Activated naive CD8-positive, alpha-beta T cell (primary cell): ENCODE data around the gene PLD2.

Experiments
- H3K27ac Mint-ChIP-seq: one replicate; pipeline ENCODE4 v1.8.0; 2021; ENCODE audit warnings: mixed read lengths
- H3K27me3 Mint-ChIP-seq: one replicate; pipeline ENCODE4 v1.8.0; 2021; ENCODE audit warnings: mixed read lengths
- H3K36me3 Mint-ChIP-seq: one replicate; pipeline ENCODE4 v1.8.0; 2021; ENCODE audit warnings: mixed read lengths
- H3K4me1 Mint-ChIP-seq: one replicate; pipeline ENCODE4 v1.8.0; 2021; ENCODE audit warnings: low read depth, mixed read lengths
- H3K4me3 Mint-ChIP-seq: one replicate; pipeline ENCODE4 v1.8.0; 2021; ENCODE audit warnings: mild to moderate bottlenecking, mixed read lengths
- H3K9me3 Mint-ChIP-seq: one replicate; pipeline ENCODE4 v1.8.0; 2021; ENCODE audit warnings: low read depth, mixed read lengths

Gene PLD2, protein sequence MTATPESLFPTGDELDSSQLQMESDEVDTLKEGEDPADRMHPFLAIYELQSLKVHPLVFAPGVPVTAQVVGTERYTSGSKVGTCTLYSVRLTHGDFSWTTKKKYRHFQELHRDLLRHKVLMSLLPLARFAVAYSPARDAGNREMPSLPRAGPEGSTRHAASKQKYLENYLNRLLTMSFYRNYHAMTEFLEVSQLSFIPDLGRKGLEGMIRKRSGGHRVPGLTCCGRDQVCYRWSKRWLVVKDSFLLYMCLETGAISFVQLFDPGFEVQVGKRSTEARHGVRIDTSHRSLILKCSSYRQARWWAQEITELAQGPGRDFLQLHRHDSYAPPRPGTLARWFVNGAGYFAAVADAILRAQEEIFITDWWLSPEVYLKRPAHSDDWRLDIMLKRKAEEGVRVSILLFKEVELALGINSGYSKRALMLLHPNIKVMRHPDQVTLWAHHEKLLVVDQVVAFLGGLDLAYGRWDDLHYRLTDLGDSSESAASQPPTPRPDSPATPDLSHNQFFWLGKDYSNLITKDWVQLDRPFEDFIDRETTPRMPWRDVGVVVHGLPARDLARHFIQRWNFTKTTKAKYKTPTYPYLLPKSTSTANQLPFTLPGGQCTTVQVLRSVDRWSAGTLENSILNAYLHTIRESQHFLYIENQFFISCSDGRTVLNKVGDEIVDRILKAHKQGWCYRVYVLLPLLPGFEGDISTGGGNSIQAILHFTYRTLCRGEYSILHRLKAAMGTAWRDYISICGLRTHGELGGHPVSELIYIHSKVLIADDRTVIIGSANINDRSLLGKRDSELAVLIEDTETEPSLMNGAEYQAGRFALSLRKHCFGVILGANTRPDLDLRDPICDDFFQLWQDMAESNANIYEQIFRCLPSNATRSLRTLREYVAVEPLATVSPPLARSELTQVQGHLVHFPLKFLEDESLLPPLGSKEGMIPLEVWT

DNA sequence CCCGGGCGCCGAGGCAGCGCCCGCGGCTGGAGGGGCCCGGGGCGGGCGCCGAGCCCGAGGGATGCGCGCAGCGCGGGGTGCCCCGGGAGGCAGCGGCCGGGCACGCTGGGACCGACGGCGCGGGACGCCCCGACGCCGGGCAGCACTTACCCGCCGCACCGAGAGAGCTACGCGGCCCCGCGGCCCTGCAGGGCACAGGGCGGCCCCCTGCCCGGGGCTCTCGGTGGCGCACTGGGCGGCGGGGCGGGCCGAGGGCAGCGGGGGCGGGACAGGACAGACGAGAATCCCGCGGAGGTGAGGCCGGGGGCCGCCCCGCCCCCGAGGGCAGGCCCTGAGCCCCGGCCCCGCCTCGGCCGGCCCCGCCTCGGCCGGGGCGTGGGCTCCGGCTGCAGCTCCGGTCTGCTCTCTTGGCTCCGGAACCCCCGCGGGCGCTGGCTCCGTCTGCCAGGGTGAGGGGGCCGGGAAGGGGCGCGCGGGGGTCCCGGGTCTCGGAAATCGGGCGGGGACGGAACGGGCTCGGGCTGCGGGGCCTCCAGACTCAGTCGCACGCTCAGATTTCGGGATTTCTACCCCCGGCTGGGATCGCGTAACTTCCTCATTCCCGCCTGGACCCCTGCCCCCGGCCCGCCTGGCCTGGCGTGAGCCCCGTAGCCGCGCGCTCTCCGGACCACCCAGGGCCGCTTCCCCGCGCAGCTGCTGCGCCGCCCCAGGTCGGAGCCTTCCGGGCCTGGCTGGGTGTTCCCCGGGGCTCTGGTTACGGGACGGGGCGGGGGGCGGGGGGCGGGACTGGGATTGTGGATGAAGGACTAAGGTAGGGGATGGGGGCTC lies at the start of gene PLD2:
Gene PLD2, plus strand, starts transcription at position 376 of the 828 bp plus-strand sequence. CDS start 621 bp downstream, outside the sequence.
- Mint-ChIP-seq H3K36me3 (no peaks in the 10 kb centered on the region), H3K27me3 (no peaks in the 10 kb centered on the region), H3K9me3 (no peaks in the 10 kb centered on the region), H3K27ac (peak within 1 kb of the TSS; percentile 46), H3K4me1 (peaks cover 14% of the 10 kb centered on the region), H3K4me3 (peak within 1 kb of the TSS; percentile 83)

DNA sequence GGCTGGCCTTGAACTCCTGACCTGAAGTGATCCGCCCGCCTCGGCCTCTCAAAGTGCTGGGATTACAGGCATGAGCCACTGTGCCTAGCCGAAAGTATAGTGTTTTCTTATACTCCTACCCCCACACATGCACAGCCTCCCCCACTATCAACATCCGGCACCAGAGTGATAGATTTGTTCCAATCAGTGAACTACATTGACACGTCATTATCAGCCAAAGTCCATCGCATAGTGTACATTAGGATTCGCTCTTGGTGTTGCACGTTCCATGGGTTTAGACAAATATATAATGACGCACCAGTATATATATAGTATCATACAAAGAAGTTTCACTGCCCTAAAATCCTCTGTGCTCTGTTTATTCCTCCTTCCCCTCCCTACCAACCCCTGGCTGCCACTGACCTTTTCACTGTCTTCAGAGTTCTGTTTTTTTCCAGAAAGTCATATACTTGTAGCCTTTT lies 47.1 kb upstream of the PLD2 start:
- Mint-ChIP-seq H3K9me3 (no peaks in the 10 kb centered on the region), H3K4me1 (no peaks in the 10 kb centered on the region), H3K36me3 (no peaks in the 10 kb centered on the region), H3K4me3 (no peak overlapping the region), H3K27ac (no peak overlapping the region), H3K27me3 (peaks cover 5% of the 10 kb centered on the region)

DNA sequence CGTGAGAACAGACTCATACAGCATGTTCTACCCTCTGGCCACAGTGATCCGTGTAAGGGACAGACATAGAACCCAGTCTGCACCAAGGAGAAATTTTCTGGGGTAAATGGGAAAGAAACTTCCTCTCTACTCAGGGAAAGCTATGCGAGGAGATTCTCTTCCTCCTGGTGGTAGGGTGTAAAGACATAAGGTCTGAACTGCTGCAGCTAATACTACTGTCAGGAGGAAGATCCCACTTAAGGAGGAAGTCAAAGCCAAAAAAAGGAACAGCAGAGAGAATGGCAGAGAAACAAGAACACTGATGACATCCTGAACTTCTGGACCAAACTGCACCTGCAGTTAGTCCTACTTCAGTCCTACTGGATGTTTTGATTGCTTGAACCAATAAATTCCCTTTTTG lies 42.4 kb upstream of the PLD2 start:
- no peak overlapping the region for H3K4me3 Mint-ChIP-seq
- H3K9me3 Mint-ChIP-seq: no peaks in the 10 kb centered on the region
- H3K4me1 Mint-ChIP-seq: no peaks in the 10 kb centered on the region
- no peaks in the 10 kb centered on the region for H3K27me3 Mint-ChIP-seq
- H3K27ac Mint-ChIP-seq: no peak overlapping the region
- H3K36me3 Mint-ChIP-seq: no peaks in the 10 kb centered on the region

DNA sequence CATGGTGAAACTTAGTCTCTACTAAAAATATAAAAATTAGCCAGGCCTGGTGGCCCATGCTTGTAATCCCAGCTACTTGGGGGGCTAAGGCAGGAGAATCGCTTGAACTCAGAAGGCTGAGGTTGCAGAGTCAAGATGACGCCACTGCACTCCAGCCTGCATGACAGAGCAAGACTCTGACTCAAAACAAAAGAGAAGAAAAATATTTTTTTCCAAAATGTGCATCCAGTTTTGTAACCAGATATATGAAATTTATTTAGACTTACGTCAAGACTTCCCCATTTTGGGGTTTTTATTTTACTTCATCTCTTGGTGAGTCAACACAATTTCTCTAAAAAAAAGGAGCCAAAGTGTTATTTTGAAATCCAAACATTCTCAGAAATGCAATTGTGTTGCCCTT lies 40.8 kb upstream of the PLD2 start:
- H3K27ac Mint-ChIP-seq: no peak overlapping the region
- H3K9me3 Mint-ChIP-seq: no peaks in the 10 kb centered on the region
- H3K36me3 Mint-ChIP-seq: no peaks in the 10 kb centered on the region
- no peak overlapping the region for H3K4me3 Mint-ChIP-seq
- no peaks in the 10 kb centered on the region for H3K27me3 Mint-ChIP-seq
- H3K4me1 Mint-ChIP-seq: peaks cover 2% of the 10 kb centered on the region

DNA sequence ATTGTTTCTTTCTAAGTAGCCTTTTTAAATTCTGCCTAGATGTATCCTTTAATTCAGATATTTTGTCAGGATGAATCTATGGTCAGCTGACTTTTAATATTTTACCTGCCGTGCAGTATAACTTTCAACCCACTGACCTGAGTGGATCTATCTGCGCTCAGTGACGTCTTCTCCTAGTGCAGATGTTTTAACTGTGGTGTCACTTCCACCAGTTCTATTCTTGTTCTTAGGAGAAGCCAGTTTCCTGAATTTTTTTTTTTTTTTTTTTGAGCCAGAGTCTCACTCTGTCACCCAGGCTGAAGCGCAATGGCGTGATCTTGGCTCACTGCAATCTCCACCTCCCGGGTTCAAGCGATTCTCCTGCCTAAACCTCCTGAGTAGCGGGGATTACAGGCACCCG lies 40.2 kb upstream of the PLD2 start:
- H3K27me3 Mint-ChIP-seq: no peaks in the 10 kb centered on the region
- H3K9me3 Mint-ChIP-seq: no peaks in the 10 kb centered on the region
- no peak overlapping the region for H3K4me3 Mint-ChIP-seq
- H3K27ac Mint-ChIP-seq: no peak overlapping the region
- peaks cover 6% of the 10 kb centered on the region for H3K4me1 Mint-ChIP-seq
- H3K36me3 Mint-ChIP-seq: no peaks in the 10 kb centered on the region

DNA sequence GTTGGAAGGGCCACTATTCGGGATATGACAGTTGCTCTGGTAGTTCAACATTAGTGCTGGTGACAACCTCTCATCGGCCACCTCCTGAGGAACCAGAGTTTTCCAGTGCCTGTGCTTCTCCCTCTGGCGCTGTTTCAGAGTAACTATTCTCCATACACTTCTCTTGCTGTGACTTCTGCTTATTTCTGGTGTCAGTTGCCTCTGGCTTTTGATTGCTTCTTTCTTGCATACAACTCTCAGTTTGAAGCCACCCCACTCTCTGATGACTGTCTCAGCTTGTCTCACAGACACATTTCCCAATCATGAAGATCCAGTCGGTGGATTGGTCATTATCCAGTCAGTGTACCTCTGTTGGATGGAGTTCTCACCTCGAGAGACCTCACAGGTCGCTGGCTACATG lies 38.7 kb upstream of the PLD2 start:
- H3K4me3 Mint-ChIP-seq: no peak overlapping the region
- no peak overlapping the region for H3K27ac Mint-ChIP-seq
- no peaks in the 10 kb centered on the region for H3K36me3 Mint-ChIP-seq
- H3K9me3 Mint-ChIP-seq: no peaks in the 10 kb centered on the region
- peaks cover 9% of the 10 kb centered on the region for H3K4me1 Mint-ChIP-seq
- no peaks in the 10 kb centered on the region for H3K27me3 Mint-ChIP-seq

DNA sequence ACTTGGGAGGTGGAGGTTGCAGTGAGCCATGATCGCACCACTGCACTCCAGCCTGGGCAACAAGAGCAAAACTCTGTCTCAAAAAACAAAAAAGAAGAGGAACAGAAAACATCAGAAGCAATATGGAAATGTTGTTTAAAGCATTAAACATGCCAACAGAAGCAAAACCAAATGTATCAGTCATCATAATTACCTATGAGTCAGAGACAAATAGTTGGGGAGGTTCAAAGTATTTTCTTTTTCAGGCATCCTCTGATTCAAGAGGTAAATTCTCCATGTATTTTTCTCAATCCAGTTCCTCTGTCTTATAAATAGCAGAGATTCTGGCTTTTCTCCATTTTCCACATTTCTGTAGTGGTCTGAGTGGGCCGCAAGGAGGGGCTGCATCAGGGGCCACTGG lies 37.3 kb upstream of the PLD2 start:
- Mint-ChIP-seq H3K9me3 (no peaks in the 10 kb centered on the region), H3K27me3 (peaks cover 3% of the 10 kb centered on the region), H3K27ac (no peak overlapping the region), H3K36me3 (no peaks in the 10 kb centered on the region), H3K4me3 (no peak overlapping the region), H3K4me1 (peaks cover 9% of the 10 kb centered on the region)

DNA sequence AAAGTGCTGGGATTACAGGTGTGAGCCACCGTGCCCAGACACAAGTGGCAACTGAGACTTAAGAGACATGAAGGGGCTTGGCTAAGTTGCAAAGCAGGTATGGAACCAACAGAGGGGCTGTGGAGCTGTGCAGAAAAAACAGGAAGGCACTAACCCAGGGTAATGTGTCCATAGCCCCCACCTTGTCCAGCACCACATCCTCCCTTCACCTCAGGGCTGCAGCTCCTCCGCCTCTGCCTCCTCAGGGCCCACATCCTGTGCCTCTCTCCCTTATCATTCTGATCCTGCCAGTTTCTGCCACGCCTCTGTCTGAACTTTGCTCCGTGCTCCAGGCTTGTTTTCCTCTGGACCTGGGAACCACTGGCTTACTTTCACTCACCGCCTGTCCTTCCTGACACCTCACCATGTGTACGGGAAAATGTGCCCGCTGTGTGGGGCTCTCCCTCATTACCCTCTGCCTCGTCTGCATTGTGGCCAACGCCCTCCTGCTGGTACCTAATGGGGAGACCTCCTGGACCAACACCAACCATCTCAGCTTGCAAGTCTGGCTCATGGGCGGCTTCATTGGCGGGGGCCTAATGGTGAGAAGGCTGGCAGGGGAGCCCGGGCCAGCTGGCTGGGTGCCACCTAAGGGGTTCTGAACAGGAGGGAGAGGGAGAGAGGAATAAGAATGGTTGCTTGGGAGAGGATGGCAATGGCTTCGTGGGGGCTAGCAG lies 35.3 kb upstream of the PLD2 start, which contains the start of gene TM4SF5:
Gene TM4SF5, plus strand, starts transcription at position 368 of the 716 bp plus-strand sequence. Its CDS starts 37 bp downstream, at position 405.
- peaks cover 4% of the 10 kb centered on the region for H3K27me3 Mint-ChIP-seq
- H3K4me3 Mint-ChIP-seq: no peak within 1 kb of the TSS
- no peaks in the 10 kb centered on the region for H3K9me3 Mint-ChIP-seq
- H3K27ac Mint-ChIP-seq: no peak within 1 kb of the TSS
- no peaks in the 10 kb centered on the region for H3K36me3 Mint-ChIP-seq
- peaks cover 9% of the 10 kb centered on the region for H3K4me1 Mint-ChIP-seq

DNA sequence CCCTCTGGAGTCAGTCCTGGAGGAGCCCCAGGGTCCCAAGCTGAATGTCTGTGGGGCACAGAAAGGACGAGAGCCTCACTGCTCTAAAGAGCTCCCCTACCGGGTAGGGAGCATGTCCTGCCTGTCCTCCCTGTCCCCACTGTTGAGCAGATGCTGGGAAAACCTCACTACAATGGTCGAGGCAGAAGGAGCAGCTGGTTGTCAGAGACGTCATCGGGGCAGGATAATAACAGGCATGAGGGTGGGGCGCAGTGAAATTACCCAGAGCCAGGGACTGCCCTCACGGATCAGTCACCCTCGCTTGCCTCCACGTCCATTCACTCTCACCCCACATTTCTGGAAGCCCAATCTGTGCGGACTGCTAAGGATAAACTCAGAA lies 34.7 kb upstream of the PLD2 start:
- H3K4me3 Mint-ChIP-seq: no peak overlapping the region
- peaks cover 9% of the 10 kb centered on the region for H3K4me1 Mint-ChIP-seq
- H3K27ac Mint-ChIP-seq: no peak overlapping the region
- no peaks in the 10 kb centered on the region for H3K9me3 Mint-ChIP-seq
- H3K27me3 Mint-ChIP-seq: peaks cover 4% of the 10 kb centered on the region
- H3K36me3 Mint-ChIP-seq: no peaks in the 10 kb centered on the region

DNA sequence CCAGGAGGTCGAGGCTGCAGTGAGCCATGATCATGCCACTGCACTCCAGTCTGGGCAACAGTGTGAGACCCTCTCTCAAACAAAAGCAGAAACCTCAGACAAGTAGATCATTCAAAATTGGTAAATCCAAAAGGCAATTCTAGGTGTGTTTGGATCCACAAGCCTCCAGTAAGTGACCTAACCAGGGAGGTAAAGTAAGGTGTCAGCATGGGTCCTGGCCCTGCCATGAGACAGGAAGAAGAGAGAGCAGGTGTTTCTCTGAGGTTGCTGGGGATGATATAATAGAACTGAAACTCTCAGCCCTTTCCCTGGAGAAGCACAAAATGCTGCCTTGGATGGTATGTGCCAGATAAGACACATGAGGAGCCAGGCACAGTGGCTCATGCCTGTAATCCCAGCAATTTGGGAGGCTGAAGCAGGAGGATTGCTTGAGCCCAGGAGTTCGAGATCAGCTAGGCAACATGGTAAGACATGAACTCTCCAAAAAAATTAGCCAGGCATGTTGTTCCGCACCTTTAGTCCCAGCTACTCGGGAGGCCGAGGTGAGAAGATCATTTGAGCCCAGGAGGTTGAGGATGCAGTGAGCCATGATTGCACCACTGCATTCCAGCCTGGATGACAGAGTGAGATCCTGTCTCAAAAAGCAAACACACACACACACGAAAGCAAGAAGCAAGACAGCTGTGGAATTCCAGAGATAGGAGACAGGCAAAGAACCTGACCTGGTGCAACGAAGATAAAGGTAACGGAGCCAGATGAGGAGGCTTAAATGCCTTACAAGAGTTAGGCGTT lies 28.8 kb upstream of the PLD2 start:
- no peaks in the 10 kb centered on the region for H3K4me1 Mint-ChIP-seq
- H3K27ac Mint-ChIP-seq: no peak overlapping the region
- H3K36me3 Mint-ChIP-seq: no peaks in the 10 kb centered on the region
- H3K9me3 Mint-ChIP-seq: no peaks in the 10 kb centered on the region
- peaks cover 20% of the 10 kb centered on the region for H3K27me3 Mint-ChIP-seq
- no peak overlapping the region for H3K4me3 Mint-ChIP-seq

DNA sequence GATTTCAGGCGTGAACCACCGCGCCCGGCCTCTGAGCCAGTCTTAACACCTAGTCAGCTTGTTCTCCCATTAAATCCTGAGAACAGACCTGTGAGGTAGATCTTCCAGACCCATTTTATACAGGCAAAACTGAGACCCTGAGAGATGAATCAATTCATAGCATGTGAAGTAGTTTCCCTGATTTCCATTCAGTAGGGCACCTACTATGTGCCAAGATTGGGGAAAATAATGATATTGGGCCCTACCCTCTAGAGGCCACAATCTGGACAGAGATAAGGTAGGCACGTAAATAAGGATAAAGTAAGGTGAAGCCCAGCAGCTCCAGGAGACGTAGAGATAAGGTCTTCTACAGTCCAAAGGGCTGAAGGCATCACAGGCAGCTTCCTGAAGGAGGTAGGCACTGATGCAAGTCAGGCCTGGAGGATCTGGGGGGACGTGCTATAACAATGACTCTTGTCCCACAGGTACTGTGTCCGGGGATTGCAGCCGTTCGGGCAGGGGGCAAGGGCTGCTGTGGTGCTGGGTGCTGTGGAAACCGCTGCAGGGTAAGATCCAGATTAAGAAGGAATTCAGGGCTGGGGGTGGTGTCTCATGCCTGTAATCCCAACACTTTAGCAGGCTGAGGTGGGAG lies 26.5 kb upstream of the PLD2 start:
- H3K27me3 Mint-ChIP-seq: peaks cover 24% of the 10 kb centered on the region
- H3K9me3 Mint-ChIP-seq: no peaks in the 10 kb centered on the region
- H3K4me1 Mint-ChIP-seq: peaks cover 1% of the 10 kb centered on the region
- H3K36me3 Mint-ChIP-seq: no peaks in the 10 kb centered on the region
- H3K27ac Mint-ChIP-seq: no peak overlapping the region
- H3K4me3 Mint-ChIP-seq: no peak overlapping the region

DNA sequence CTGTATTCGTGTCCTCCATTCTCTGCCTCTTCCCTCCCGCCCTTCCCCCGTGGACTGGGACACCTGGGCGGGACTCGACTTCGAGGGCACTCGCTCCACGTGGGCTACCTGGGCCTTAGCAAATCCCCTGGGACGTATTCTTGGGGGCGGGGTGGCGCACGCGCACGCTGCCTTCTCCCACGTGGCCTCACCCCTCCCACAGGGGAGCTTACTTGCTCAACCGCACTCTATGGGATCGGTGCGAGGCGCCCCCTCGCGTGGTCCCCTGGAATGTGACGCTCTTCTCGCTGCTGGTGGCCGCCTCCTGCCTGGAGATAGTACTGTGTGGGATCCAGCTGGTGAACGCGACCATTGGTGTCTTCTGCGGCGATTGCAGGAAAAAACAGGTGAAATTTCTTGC lies 24.3 kb upstream of the PLD2 start:
- Mint-ChIP-seq H3K4me3 (no peak overlapping the region), H3K27ac (no peak overlapping the region), H3K27me3 (peaks cover 28% of the 10 kb centered on the region), H3K9me3 (no peaks in the 10 kb centered on the region), H3K4me1 (peaks cover 17% of the 10 kb centered on the region), H3K36me3 (no peaks in the 10 kb centered on the region)
